Parietal lobe (tissue), 2 donors: ENCODE data around the gene HOXA3. TPM values are rescaled to one million over a fixed set of nuclear protein-coding genes. Genes with fewer than 3 reads are reported as not detected.

ENCODE experiments used
- small RNA-seq: library from RNA; depleted of rRNA; stranded (forward); fragments of <200 nt; gene quantifications from one replicate; pipeline ENCODE3, GENCODE V24; 2014; ENCODE audit warnings: low replicate concordance
- total RNA-seq: library from RNA; depleted of rRNA; stranded (reverse); fragments of >200 nt; gene quantifications from one replicate; pipeline ENCODE4 v1.2.3, GENCODE V29; 2014

Gene HOXA3
- total RNA-seq, 1 donor from 2014 or later = not detected

Small RNAs within 50 kb of the gene (small RNA-seq; reads per million reads assigned to genes)
- gene AC004080.5 = not detected
- gene RF01977 = not detected
- not detected for gene RF02140
- not detected for gene RF02141

Other genes with a start within 250 kb of the HOXA3 start
- not detected for gene HOXA1, start 56.6 kb downstream of the HOXA3 start, total RNA-seq
- gene HOXA2, start 49.9 kb downstream of the HOXA3 start, total RNA-seq = not detected
- not detected for gene HOXA4, start 21.8 kb downstream of the HOXA3 start, total RNA-seq
- gene HOXA5, start 8.9 kb downstream of the HOXA3 start, total RNA-seq = not detected
- not detected for gene HOXA6, start 4.8 kb downstream of the HOXA3 start, total RNA-seq
- not detected for gene HOXA7, start 4.1 kb upstream of the HOXA3 start, total RNA-seq
- not detected for gene HOXA9, start 13.0 kb upstream of the HOXA3 start, total RNA-seq
- gene HOXA10, start 21.7 kb upstream of the HOXA3 start, total RNA-seq = not detected
- gene HOXA11, start 32.6 kb upstream of the HOXA3 start, total RNA-seq = not detected
- not detected for gene HOXA13, start 47.5 kb upstream of the HOXA3 start, total RNA-seq
- not detected for gene EVX1, start 90.2 kb upstream of the HOXA3 start, total RNA-seq